ENCODE data around the gene FXYD2.

Gene FXYD2

GRCh38 chr11:117796456-117796871, 28.1 kb downstream of the FXYD2 start:
- no peak for DNase-seq (ENCODE audit: low read depth)

- no peak for DNase-seq (ENCODE audit: low read depth)
These were observed 28.7 kb downstream of the FXYD2 start for GRCh38 chr11:117795638-117796455.

GRCh38 chr11:117794772-117795629, 29.5 kb downstream of the FXYD2 start:
- DNase-seq (ENCODE audit: low read depth), result no peak

DNA sequence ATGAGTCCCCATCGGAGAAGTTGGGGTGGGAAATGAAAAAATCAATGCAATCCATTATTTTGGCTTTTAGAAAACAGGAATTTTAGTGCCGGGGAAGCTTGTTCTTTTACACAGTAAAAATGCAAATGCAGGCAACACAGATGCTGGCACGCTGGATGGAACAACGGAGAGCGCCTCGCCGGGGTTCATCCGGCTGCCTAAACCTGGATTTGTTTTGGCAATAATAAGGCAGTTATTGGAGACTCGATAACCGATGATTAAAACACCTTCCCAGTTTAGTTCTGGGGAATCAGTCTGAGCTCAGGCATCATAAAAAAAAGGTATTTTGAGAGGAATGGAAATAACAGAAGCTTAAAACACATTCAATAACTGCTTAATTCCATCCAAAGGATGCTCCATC, 30.4 kb downstream of the FXYD2 start:
- DNase-seq (ENCODE audit: low read depth), result no peak

- no peak for DNase-seq (ENCODE audit: low read depth)
These were observed 31.0 kb downstream of the FXYD2 start for GRCh38 chr11:117793583-117793982.

DNA sequence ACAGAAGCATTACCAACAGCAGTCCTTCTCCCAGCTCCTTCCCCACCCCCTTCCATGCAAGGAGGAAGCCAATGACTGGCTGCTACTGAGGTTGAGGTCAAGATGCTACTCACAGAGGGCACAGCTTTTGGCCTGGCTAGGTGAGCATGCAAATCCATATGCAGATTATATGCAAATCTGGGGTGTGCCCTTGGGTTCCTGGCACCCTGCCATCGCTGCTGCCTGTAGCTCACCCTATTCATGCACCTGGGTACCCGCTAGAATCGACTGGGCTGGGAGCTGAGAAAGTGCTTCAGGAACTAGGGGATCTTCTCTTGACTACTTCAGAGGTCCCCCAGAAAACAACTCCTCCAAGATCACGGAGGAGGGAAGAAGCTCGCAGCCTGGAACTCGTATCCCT, 31.6 kb downstream of the FXYD2 start:
- DNase-seq (ENCODE audit: low read depth), result no peak

- no peak for DNase-seq (ENCODE audit: low read depth)
These were observed 32.3 kb downstream of the FXYD2 start for GRCh38 chr11:117792241-117792640.

- DNase-seq (ENCODE audit: low read depth), result no peak
These were observed 34.3 kb downstream of the FXYD2 start for GRCh38 chr11:117790279-117790678.

GRCh38 chr11:117789241-117789640, 35.3 kb downstream of the FXYD2 start:
- no peak for DNase-seq (ENCODE audit: low read depth)

GRCh38 chr11:117786135-117786870, 38.2 kb downstream of the FXYD2 start:
- no peak for DNase-seq (ENCODE audit: low read depth)

- DNase-seq (ENCODE audit: low read depth), result no peak
These were observed 42.4 kb downstream of the FXYD2 start for GRCh38 chr11:117782101-117782500.

DNA sequence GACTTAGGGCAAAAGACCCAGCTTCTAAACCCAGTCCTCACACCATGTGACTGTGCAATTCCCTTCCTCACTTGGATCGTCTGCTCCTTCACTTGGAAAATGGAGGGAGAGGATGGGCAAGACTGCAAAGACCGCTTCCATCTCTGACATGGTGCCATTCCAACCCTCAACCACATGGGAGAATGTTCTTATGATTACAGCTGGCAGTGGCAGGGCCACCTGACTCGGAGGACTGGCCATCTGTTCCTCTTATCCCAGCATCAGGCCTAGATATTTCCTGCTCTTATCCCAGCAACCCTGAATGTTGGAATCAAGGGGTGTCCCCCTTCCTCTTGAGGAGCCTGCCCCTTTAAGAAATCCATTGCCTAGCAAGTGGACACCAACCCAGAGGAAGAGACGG, 42.9 kb downstream of the FXYD2 start:
- no peak for DNase-seq (ENCODE audit: low read depth)

DNA sequence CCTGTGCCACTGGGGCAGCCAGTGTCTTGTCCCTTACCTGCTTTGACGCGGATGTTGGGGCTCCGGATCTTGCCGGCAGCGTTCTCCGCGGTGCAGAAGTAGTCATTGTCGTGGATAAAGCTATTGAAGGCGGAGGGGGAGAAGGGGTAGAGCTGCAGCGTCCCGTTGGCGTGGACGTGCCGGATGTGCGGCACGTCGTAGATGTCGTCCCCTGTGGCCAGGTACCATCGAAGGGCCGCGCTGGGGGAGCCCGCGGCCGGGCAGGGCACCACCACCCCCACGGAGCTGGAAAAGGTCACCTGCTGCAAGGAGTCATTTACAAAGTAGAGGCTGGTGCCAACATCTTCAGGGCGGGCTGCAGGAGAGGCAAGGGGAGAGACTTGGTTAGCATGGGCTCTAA, 44.1 kb downstream of the FXYD2 start:
- no peak for DNase-seq (ENCODE audit: low read depth)

GRCh38 chr11:117774553-117774952, 50.0 kb downstream of the FXYD2 start:
- no peak for DNase-seq (ENCODE audit: low read depth)

DNA sequence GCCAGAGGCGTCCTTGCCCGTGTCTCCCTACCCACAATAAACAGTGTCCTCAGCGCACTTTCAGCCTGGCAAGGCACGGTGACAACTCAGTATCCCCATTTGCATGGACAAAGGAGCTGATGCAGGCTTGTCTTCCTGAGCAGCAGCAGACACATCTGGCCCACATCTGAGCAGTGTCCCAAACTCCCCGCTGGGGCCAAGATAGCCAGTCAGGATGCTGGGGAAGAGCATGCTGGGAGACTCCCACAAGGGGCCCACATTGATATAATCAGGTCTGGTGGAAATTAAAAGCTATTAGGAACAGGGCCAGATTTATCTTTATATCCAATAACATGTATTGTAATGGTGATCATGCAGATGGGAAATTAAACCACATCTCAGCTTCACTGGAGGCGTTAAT, 52.2 kb downstream of the FXYD2 start:
- no peak for DNase-seq (ENCODE audit: low read depth)

- DNase-seq (ENCODE audit: low read depth), result no peak
These were observed 52.7 kb downstream of the FXYD2 start for GRCh38 chr11:117771841-117772240.

GRCh38 chr11:117771197-117771596, 53.3 kb downstream of the FXYD2 start:
- DNase-seq (ENCODE audit: low read depth), result no peak

- DNase-seq (ENCODE audit: low read depth), result no peak
These were observed 54.5 kb downstream of the FXYD2 start for GRCh38 chr11:117770061-117770460.
